AG10803 (cell line): Measurements from ENCODE around the gene BORCS6.

Experiments used
- DNase-seq: peaks from one replicate; pipeline ENCODE4 v3.0.0; 2010; ENCODE audit warnings: low read depth
- H3K4me3 ChIP-seq: 2 replicates; pipeline ENCODE4 v1.5.1; 2011; ENCODE audit warnings: mild to moderate bottlenecking, low read length, control low read depth
- TF ChIP-seq, protein P1 (sequence below): conservative IDR thresholded peaks from 2 replicates; pipeline ENCODE4 v1.5.1; 2011; ENCODE audit warnings: mild to moderate bottlenecking, low read length, control low read depth, inconsistent platforms

BORCS6 gene

DNA sequence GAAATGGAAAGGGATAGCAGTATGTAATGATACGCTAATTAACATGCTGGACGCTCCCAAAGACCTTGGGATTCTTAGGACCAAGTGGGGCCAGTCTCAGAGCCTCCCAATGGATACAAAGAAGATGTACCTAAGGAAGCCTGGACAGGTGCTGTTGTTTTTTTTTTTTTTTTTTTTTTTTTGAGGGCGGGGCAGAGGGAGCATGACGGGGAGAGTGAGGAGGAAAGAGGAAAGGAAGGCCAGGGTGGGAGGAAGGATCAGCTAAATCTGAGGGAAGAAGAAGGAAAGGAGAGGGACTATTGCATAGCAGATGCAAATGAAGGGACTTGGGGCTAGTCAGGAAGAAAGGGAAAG, 29.8 kb downstream of the BORCS6 start:
- no peak for DNase-seq
- H3K4me3 ChIP-seq: no peak overlapping the region
- TF ChIP-seq, protein P1, sequence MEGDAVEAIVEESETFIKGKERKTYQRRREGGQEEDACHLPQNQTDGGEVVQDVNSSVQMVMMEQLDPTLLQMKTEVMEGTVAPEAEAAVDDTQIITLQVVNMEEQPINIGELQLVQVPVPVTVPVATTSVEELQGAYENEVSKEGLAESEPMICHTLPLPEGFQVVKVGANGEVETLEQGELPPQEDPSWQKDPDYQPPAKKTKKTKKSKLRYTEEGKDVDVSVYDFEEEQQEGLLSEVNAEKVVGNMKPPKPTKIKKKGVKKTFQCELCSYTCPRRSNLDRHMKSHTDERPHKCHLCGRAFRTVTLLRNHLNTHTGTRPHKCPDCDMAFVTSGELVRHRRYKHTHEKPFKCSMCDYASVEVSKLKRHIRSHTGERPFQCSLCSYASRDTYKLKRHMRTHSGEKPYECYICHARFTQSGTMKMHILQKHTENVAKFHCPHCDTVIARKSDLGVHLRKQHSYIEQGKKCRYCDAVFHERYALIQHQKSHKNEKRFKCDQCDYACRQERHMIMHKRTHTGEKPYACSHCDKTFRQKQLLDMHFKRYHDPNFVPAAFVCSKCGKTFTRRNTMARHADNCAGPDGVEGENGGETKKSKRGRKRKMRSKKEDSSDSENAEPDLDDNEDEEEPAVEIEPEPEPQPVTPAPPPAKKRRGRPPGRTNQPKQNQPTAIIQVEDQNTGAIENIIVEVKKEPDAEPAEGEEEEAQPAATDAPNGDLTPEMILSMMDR: no peak

GRCh38 chr17:8159459-8160223, 30.3 kb downstream of the BORCS6 start:
- no peak overlapping the region for H3K4me3 ChIP-seq
- DNase-seq: no peak
- TF ChIP-seq, protein P1: no peak

DNA sequence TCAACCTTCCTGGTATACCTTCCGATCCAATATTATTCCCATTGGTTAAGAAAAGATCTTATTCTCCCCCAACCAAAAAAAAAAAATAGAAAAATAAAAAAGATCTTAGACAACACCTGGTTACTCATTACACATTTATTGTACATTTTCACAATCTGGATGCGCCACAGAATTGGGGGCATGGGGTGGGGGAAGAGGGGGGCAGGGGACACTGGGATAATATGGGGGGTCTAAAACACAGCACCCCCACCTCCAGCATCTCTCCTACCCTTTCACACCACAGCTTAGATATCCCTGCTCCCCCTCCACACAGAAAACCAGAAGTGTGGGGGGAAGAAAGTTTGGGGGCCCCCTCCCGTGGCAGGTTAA, 31.0 kb downstream of the BORCS6 start:
- no peak for DNase-seq
- no peak overlapping the region for H3K4me3 ChIP-seq
- TF ChIP-seq, protein P1: no peak

- DNase-seq: peak; percentile 88
- TF ChIP-seq, protein P1: peak; percentile 82
- no peak overlapping the region for H3K4me3 ChIP-seq
Observed at GRCh38 chr17:8158267-8159031, 31.5 kb downstream of the BORCS6 start.

- peak; percentile 100 for DNase-seq
- peak overlapping the region; percentile 84 for H3K4me3 ChIP-seq
- TF ChIP-seq, protein P1: peak; percentile 18
Observed at GRCh38 chr17:8156246-8156992, 33.6 kb downstream of the BORCS6 start.

- H3K4me3 ChIP-seq: peak overlapping the region; percentile 84
- TF ChIP-seq, protein P1: no peak
- no peak for DNase-seq
Observed at GRCh38 chr17:8155996-8156245, 34.1 kb downstream of the BORCS6 start.
